Naive B cell (primary cell): ENCODE results near the gene ADGRA3. TPM values are rescaled to one million over a fixed set of nuclear protein-coding genes. Genes with fewer than 3 reads are reported as not detected.

Experiments
- ATAC-seq, 2 donors: fragments of 150-1000 bp; cut with Tn5 transposase; 2 replicates each; pipeline ENCODE4 v1.10.0; 2021; ENCODE audit warnings: low read depth in 2 of 2, mild to moderate bottlenecking in 2 of 2, moderate library complexity in 2 of 2
- DNase-seq: peaks from one replicate; pipeline ENCODE4 v3.0.0; 2022
- H3K27ac Mint-ChIP-seq, 6 donors: one replicate each; pipeline ENCODE4 v1.8.0; 2020 to 2022; ENCODE audit warnings: mild to moderate bottlenecking in 6 of 6, mixed read lengths in 6 of 6, moderate library complexity in 5 of 6, inconsistent platforms in 2 of 6
- H3K27me3 Mint-ChIP-seq, 3 donors: one replicate each; pipeline ENCODE4 v1.8.0; 2021 to 2022; ENCODE audit warnings: mixed read lengths in 3 of 3, mild to moderate bottlenecking in 1 of 3
- H3K36me3 Mint-ChIP-seq, 2 donors: one replicate each; pipeline ENCODE4 v1.8.0; 2020 to 2022; ENCODE audit warnings: mixed read lengths in 2 of 2, inconsistent platforms in 1 of 2, mild to moderate bottlenecking in 1 of 2
- H3K4me1 Mint-ChIP-seq, 3 donors: one replicate each; pipeline ENCODE4 v1.8.0; 2020 to 2022; ENCODE audit warnings: mixed read lengths in 3 of 3, inconsistent platforms in 1 of 3, mild to moderate bottlenecking in 1 of 3, moderate library complexity in 1 of 3
- H3K4me3 Mint-ChIP-seq, 8 donors: one replicate each; pipeline ENCODE4 v1.8.0; 2020 to 2022; ENCODE audit warnings: mild to moderate bottlenecking in 8 of 8, mixed read lengths in 8 of 8, moderate library complexity in 8 of 8, inconsistent platforms in 2 of 8
- H3K9me3 Mint-ChIP-seq, 7 donors: one replicate each; pipeline ENCODE4 v1.8.0; 2020 to 2022; ENCODE audit warnings: mixed read lengths in 7 of 7, mild to moderate bottlenecking in 5 of 7, inconsistent platforms in 2 of 7, moderate library complexity in 1 of 7
- polyA plus RNA-seq, 6 donors: library from polyadenylated mRNA; unstranded; fragments of 300-500 nt; fragmentation: Illumina TruSeq; gene quantifications; one replicate each; pipeline ENCODE4 v1.2.3, GENCODE V29; 2021; ENCODE audit warnings: low read depth in 6 of 6

ADGRA3 gene, protein sequence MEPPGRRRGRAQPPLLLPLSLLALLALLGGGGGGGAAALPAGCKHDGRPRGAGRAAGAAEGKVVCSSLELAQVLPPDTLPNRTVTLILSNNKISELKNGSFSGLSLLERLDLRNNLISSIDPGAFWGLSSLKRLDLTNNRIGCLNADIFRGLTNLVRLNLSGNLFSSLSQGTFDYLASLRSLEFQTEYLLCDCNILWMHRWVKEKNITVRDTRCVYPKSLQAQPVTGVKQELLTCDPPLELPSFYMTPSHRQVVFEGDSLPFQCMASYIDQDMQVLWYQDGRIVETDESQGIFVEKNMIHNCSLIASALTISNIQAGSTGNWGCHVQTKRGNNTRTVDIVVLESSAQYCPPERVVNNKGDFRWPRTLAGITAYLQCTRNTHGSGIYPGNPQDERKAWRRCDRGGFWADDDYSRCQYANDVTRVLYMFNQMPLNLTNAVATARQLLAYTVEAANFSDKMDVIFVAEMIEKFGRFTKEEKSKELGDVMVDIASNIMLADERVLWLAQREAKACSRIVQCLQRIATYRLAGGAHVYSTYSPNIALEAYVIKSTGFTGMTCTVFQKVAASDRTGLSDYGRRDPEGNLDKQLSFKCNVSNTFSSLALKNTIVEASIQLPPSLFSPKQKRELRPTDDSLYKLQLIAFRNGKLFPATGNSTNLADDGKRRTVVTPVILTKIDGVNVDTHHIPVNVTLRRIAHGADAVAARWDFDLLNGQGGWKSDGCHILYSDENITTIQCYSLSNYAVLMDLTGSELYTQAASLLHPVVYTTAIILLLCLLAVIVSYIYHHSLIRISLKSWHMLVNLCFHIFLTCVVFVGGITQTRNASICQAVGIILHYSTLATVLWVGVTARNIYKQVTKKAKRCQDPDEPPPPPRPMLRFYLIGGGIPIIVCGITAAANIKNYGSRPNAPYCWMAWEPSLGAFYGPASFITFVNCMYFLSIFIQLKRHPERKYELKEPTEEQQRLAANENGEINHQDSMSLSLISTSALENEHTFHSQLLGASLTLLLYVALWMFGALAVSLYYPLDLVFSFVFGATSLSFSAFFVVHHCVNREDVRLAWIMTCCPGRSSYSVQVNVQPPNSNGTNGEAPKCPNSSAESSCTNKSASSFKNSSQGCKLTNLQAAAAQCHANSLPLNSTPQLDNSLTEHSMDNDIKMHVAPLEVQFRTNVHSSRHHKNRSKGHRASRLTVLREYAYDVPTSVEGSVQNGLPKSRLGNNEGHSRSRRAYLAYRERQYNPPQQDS (N-terminal part only)
- polyA plus RNA-seq = under 1 TPM in 2 of 6 donors, not detected in 4; 0.10 to 0.32 TPM

- Mint-ChIP-seq H3K27me3 (peaks cover 27 to 34% (median 30%) of the 10 kb centered on the region in 3 donors), H3K27ac (peak within 1 kb of the TSS in 1 of 6 donors; percentile 65), H3K4me3 (peak within 1 kb of the TSS; percentile 78 to 93 (median 86)), H3K4me1 (peaks cover 8 to 19% (median 10%) of the 10 kb centered on the region in 3 donors), H3K9me3 (no peaks in the 10 kb centered on the region), H3K36me3 (no peaks in the 10 kb centered on the region)
- ATAC-seq (peak in 1 of 2 donors; percentile 51), DNase-seq (peak; percentile 3)
Observed at GRCh38 chr4:22515888-22516541, at the start of gene ADGRA3. TSS of gene ADGRA3 (minus strand) at chr4:22516066. CDS start at chr4:22515784, 282 bp downstream.

GRCh38 chr4:22556495-22556894 lies 40.6 kb upstream of the ADGRA3 start:
- Mint-ChIP-seq H3K27ac (no peak overlapping the region), H3K36me3 (no peaks in the 10 kb centered on the region), H3K4me3 (no peak overlapping the region), H3K4me1 (no peaks in the 10 kb centered on the region), H3K9me3 (peaks cover 0 to 14% (median 0%) of the 10 kb centered on the region in 7 donors), H3K27me3 (peaks cover 0 to 7% (median 3%) of the 10 kb centered on the region in 3 donors)
- ATAC-seq = no peak
- DNase-seq = no peak

- no peaks in the 10 kb centered on the region for H3K4me1 Mint-ChIP-seq
- no peak for ATAC-seq
- H3K4me3 Mint-ChIP-seq = no peak overlapping the region
- DNase-seq = no peak
- no peak overlapping the region for H3K27ac Mint-ChIP-seq
- no peaks in the 10 kb centered on the region for H3K36me3 Mint-ChIP-seq
- H3K27me3 Mint-ChIP-seq = peaks cover 0 to 3% (median 0%) of the 10 kb centered on the region in 3 donors
- H3K9me3 Mint-ChIP-seq = peaks cover 0 to 14% (median 0%) of the 10 kb centered on the region in 7 donors
Observed at GRCh38 chr4:22554670-22555069, 38.8 kb upstream of the ADGRA3 start.

DNA sequence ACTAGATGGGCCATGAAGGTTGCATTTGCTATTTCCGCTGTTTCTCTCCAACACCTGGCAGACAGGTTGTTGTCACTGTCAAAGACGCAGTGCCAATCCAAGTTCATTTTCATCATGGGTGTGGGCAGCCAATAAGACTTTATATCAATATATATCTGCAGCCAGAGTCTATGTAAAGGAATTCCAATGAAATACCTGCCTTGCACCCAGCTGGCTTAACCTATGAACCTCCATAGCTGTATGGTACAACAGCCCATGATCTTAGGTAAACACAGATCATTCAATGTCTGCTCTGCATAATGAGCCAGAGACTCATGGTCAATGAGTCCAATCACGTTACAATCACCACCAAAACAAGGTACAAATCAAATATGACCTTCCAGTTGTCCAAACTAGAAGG lies 37.7 kb upstream of the ADGRA3 start:
- H3K4me3 Mint-ChIP-seq = no peak overlapping the region
- no peak overlapping the region for H3K27ac Mint-ChIP-seq
- ATAC-seq (no peak), DNase-seq (no peak)
- H3K9me3 Mint-ChIP-seq = peaks cover 0 to 13% (median 0%) of the 10 kb centered on the region in 7 donors
- no peaks in the 10 kb centered on the region for H3K4me1 Mint-ChIP-seq
- H3K36me3 Mint-ChIP-seq = no peaks in the 10 kb centered on the region
- peaks cover 0 to 3% (median 0%) of the 10 kb centered on the region in 3 donors for H3K27me3 Mint-ChIP-seq

DNA sequence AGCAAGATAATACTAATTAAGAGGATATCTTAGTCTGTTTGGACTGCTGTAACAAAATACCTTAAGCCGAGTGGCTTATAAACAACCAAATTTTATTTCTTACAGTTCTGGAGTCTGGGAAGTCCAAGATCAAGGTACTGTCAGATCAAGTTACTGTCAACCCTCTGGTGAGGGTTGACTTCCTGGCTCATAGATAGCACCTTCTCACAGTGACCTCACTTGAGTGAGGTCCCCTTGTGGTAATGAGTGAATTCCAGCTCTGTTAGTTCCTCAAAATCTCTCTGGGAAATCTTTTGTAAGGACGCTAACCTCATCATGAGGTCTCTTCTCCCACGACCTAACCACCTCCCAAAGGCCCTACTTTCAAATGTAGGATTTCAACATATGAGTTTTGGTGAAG lies 36.9 kb upstream of the ADGRA3 start:
- Mint-ChIP-seq H3K4me3 (no peak overlapping the region), H3K9me3 (peaks cover 0 to 6% (median 0%) of the 10 kb centered on the region in 7 donors), H3K27ac (no peak overlapping the region), H3K4me1 (no peaks in the 10 kb centered on the region), H3K36me3 (peaks cover 0 to 2% of the 10 kb centered on the region in 2 donors), H3K27me3 (peaks cover 0 to 3% (median 0%) of the 10 kb centered on the region in 3 donors)
- DNase-seq (no peak), ATAC-seq (no peak)

GRCh38 chr4:22551550-22551949 lies 35.7 kb upstream of the ADGRA3 start:
- H3K27me3 Mint-ChIP-seq = no peaks in the 10 kb centered on the region
- no peaks in the 10 kb centered on the region for H3K4me1 Mint-ChIP-seq
- ATAC-seq (no peak), DNase-seq (no peak)
- no peak overlapping the region for H3K27ac Mint-ChIP-seq
- peak overlapping the region in 1 of 8 donors; percentile 71 for H3K4me3 Mint-ChIP-seq
- peaks cover 3 to 4% of the 10 kb centered on the region in 2 donors for H3K36me3 Mint-ChIP-seq
- peaks cover 3 to 12% (median 5%) of the 10 kb centered on the region in 7 donors for H3K9me3 Mint-ChIP-seq

GRCh38 chr4:22546299-22546698 lies 30.4 kb upstream of the ADGRA3 start:
- DNase-seq (no peak), ATAC-seq (no peak)
- Mint-ChIP-seq H3K4me3 (no peak overlapping the region), H3K27me3 (no peaks in the 10 kb centered on the region), H3K27ac (no peak overlapping the region), H3K4me1 (no peaks in the 10 kb centered on the region), H3K36me3 (peaks cover 4 to 16% of the 10 kb centered on the region in 2 donors), H3K9me3 (peaks cover 13 to 32% (median 18%) of the 10 kb centered on the region in 7 donors)

DNA sequence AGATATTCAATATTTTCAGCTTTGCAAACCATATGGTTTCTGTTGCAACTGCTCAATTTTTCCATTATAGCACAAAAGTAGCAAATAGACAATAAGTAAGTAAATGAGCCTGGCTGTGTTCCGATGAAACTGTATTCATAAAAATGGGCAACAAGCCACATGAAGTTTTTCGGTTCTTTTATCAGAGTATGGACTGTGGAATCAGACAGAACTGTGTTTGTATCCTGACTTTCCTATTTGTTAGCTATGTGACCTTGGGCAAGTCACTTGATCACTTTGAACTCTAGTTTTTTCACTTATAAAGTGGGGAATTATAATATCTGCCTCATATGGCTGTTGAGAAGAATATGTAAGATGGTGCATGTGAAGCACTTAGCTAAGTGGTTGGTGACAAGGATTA lies 23.4 kb upstream of the ADGRA3 start:
- peaks cover 3 to 14% (median 10%) of the 10 kb centered on the region in 7 donors for H3K9me3 Mint-ChIP-seq
- no peaks in the 10 kb centered on the region for H3K27me3 Mint-ChIP-seq
- no peak for DNase-seq
- H3K27ac Mint-ChIP-seq = no peak overlapping the region
- H3K4me3 Mint-ChIP-seq = no peak overlapping the region
- H3K36me3 Mint-ChIP-seq = peaks cover 0 to 4% of the 10 kb centered on the region in 2 donors
- no peak for ATAC-seq
- H3K4me1 Mint-ChIP-seq = no peaks in the 10 kb centered on the region

GRCh38 chr4:22537864-22538263 lies 22.0 kb upstream of the ADGRA3 start:
- Mint-ChIP-seq H3K27ac (no peak overlapping the region), H3K9me3 (peaks cover 5 to 24% (median 18%) of the 10 kb centered on the region in 7 donors), H3K4me1 (no peaks in the 10 kb centered on the region), H3K27me3 (no peaks in the 10 kb centered on the region), H3K36me3 (peaks cover 0 to 7% of the 10 kb centered on the region in 2 donors), H3K4me3 (no peak overlapping the region)
- DNase-seq (no peak), ATAC-seq (no peak)

DNA sequence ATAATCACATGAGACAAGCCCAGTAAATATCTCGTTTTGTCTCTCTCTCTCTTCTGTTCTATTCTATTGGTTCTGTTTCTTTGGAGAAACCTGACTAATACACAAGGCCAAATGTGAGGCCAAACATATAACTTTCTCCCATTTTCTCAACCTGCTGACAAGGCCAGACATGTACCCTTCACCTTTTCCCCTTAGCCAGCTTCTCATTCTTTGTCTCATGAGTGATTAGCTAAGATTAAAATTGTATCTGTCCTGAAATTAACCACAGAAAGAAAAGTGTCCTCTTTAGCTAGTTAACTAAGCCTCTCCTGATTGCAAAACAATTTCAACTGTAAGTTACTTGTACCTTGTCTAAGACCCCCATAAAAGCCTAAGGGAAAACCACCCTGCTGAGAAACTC lies 18.5 kb upstream of the ADGRA3 start:
- ATAC-seq (no peak), DNase-seq (no peak)
- H3K4me1 Mint-ChIP-seq = no peaks in the 10 kb centered on the region
- H3K27ac Mint-ChIP-seq = no peak overlapping the region
- H3K9me3 Mint-ChIP-seq = peaks cover 9 to 36% (median 18%) of the 10 kb centered on the region in 7 donors
- peaks cover 0 to 7% of the 10 kb centered on the region in 2 donors for H3K36me3 Mint-ChIP-seq
- no peak overlapping the region for H3K4me3 Mint-ChIP-seq
- H3K27me3 Mint-ChIP-seq = no peaks in the 10 kb centered on the region

DNA sequence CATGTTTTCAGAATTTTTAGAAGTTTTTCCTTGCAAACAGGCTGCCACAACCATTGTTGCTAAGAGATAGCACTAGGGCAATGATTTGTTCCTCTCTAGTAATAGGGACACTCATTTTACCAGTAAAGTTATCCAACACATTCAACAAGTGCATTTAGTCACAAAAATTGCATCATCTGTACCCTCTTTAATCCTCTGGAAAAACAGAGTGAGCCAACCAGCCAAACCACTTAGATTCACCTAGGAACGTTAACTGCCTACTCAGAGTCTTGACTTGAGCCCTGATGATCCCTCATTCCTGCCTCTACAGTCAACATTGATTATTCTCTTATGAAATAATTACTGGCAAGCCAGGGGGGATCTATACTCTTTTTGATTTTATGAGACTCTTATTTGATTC lies 17.0 kb upstream of the ADGRA3 start:
- Mint-ChIP-seq H3K4me3 (no peak overlapping the region), H3K4me1 (no peaks in the 10 kb centered on the region), H3K27ac (no peak overlapping the region), H3K27me3 (no peaks in the 10 kb centered on the region), H3K36me3 (peaks cover 0 to 7% of the 10 kb centered on the region in 2 donors), H3K9me3 (peaks cover 9 to 36% (median 18%) of the 10 kb centered on the region in 7 donors)
- ATAC-seq (no peak), DNase-seq (no peak)

GRCh38 chr4:22532117-22532516 lies 16.3 kb upstream of the ADGRA3 start:
- H3K9me3 Mint-ChIP-seq = peaks cover 9 to 36% (median 19%) of the 10 kb centered on the region in 7 donors
- H3K27ac Mint-ChIP-seq = no peak overlapping the region
- H3K4me3 Mint-ChIP-seq = no peak overlapping the region
- no peaks in the 10 kb centered on the region for H3K27me3 Mint-ChIP-seq
- peaks cover 0 to 7% of the 10 kb centered on the region in 2 donors for H3K36me3 Mint-ChIP-seq
- ATAC-seq = no peak
- DNase-seq = no peak
- no peaks in the 10 kb centered on the region for H3K4me1 Mint-ChIP-seq
